Measurements from ENCODE around the gene S100A7. TPM values are rescaled to one million over a fixed set of nuclear protein-coding genes. Genes with fewer than 3 reads are reported as not detected.

Gene S100A7
- total RNA-seq, 1 donor from 2014 or later, result not detected

- Mint-ChIP-seq H3K4me3 (no peak overlapping the region), H3K36me3 (no peaks in the 10 kb centered on the region), H3K9me3 (no peaks in the 10 kb centered on the region), H3K4me1 (peaks cover 43% of the 10 kb centered on the region), H3K27ac (peak overlapping the region; percentile 84), H3K27me3 (ENCODE audit: low read depth) (no peaks in the 10 kb centered on the region)
- TF ChIP-seq CTCF (IDR thresholded peaks at IDR 0.05; ENCODE audit: unreplicated experiment), result no peak
- DNase-seq (ENCODE audit: low spot score in 2 of 2, unreplicated experiment in 2 of 2), result no peak
These were observed 33.0 kb upstream of the S100A7 start for GRCh38 chr1:153493343-153493960.

- Mint-ChIP-seq H3K27ac (peak overlapping the region; percentile 86), H3K4me1 (peaks cover 49% of the 10 kb centered on the region), H3K27me3 (ENCODE audit: low read depth) (no peaks in the 10 kb centered on the region), H3K9me3 (no peaks in the 10 kb centered on the region), H3K4me3 (no peak overlapping the region), H3K36me3 (no peaks in the 10 kb centered on the region)
- DNase-seq (ENCODE audit: low spot score in 2 of 2, unreplicated experiment in 2 of 2), result no peak
- TF ChIP-seq CTCF (IDR thresholded peaks at IDR 0.05; ENCODE audit: unreplicated experiment), result no peak
These were observed 30.0 kb upstream of the S100A7 start for GRCh38 chr1:153490272-153491051.

GRCh38 chr1:153488731-153489130 is 28.3 kb upstream of the S100A7 start:
- Mint-ChIP-seq H3K4me1 (peaks cover 49% of the 10 kb centered on the region), H3K36me3 (no peaks in the 10 kb centered on the region), H3K9me3 (no peaks in the 10 kb centered on the region), H3K27ac (no peak overlapping the region), H3K4me3 (no peak overlapping the region), H3K27me3 (ENCODE audit: low read depth) (no peaks in the 10 kb centered on the region)
- TF ChIP-seq CTCF (IDR thresholded peaks at IDR 0.05; ENCODE audit: unreplicated experiment), result no peak
- no peak for DNase-seq (ENCODE audit: low spot score in 2 of 2, unreplicated experiment in 2 of 2)

- no peaks in the 10 kb centered on the region for H3K36me3 Mint-ChIP-seq
- H3K27me3 Mint-ChIP-seq (ENCODE audit: low read depth), result no peaks in the 10 kb centered on the region
- H3K4me1 Mint-ChIP-seq, result peaks cover 45% of the 10 kb centered on the region
- H3K9me3 Mint-ChIP-seq, result no peaks in the 10 kb centered on the region
- TF ChIP-seq CTCF (IDR thresholded peaks at IDR 0.05; ENCODE audit: unreplicated experiment), result no peak
- H3K27ac Mint-ChIP-seq, result no peak overlapping the region
- no peak overlapping the region for H3K4me3 Mint-ChIP-seq
- DNase-seq (ENCODE audit: low spot score in 2 of 2, unreplicated experiment in 2 of 2), result no peak
These were observed 27.3 kb upstream of the S100A7 start for GRCh38 chr1:153487707-153488106.

- no peaks in the 10 kb centered on the region for H3K9me3 Mint-ChIP-seq
- H3K4me1 Mint-ChIP-seq, result peaks cover 38% of the 10 kb centered on the region
- no peaks in the 10 kb centered on the region for H3K36me3 Mint-ChIP-seq
- H3K4me3 Mint-ChIP-seq, result no peak overlapping the region
- no peak for TF ChIP-seq CTCF (IDR thresholded peaks at IDR 0.05; ENCODE audit: unreplicated experiment)
- DNase-seq (ENCODE audit: low spot score in 2 of 2, unreplicated experiment in 2 of 2), result no peak
- no peaks in the 10 kb centered on the region for H3K27me3 Mint-ChIP-seq (ENCODE audit: low read depth)
- peak overlapping the region; percentile 8 for H3K27ac Mint-ChIP-seq
These were observed 25.4 kb upstream of the S100A7 start for GRCh38 chr1:153485863-153486262.

Measured in mesothelial cell of epicardium (in vitro differentiated cells).